Psoas muscle (tissue), 8 donors: ENCODE results near the gene RMDN2. TPM values are rescaled to one million over a fixed set of nuclear protein-coding genes. Genes with fewer than 3 reads are reported as not detected.

ENCODE experiments used
- ATAC-seq, 4 donors: fragments of 200-7000 bp; cut with Tn5 transposase; one replicate each; pipeline ENCODE4 v1.9.1; 2020; ENCODE audit warnings: moderate library complexity in 3 of 4, mild to moderate bottlenecking in 2 of 4
- DNase-seq, 2 donors: peaks; one replicate each; pipeline ENCODE4 v3.0.0-alpha.2; 2020
- H3K27ac ChIP-seq: fragments of 200-600 bp; one replicate; pipeline ENCODE4 v1.8.0; 2022
- H3K27me3 ChIP-seq, 3 donors: fragments of 200-600 bp in 1 of 3; one replicate each; pipeline versions ENCODE4 v1.6.1 to v1.8.0; 2013 to 2022; ENCODE audit warnings: low read length in 2 of 3, mild to moderate bottlenecking in 2 of 3, moderate library complexity in 1 of 3; ENCODE audit not compliant: insufficient read depth in 3 of 3
- H3K36me3 ChIP-seq, 2 donors: fragments of 200-600 bp in 1 of 2; one replicate each; pipeline versions ENCODE4 v1.6.1 to v1.8.0; 2013 to 2022; ENCODE audit warnings: low read depth in 1 of 2, mild to moderate bottlenecking in 1 of 2, moderate library complexity in 1 of 2; ENCODE audit not compliant: insufficient read depth in 1 of 2
- H3K4me1 ChIP-seq: fragments of 200-600 bp; one replicate; pipeline ENCODE4 v1.8.0; 2022
- H3K4me3 ChIP-seq: fragments of 200-600 bp; one replicate; pipeline ENCODE4 v1.8.0; 2022; ENCODE audit warnings: mild to moderate bottlenecking
- H3K9me3 ChIP-seq: fragments of 200-600 bp; one replicate; pipeline ENCODE4 v1.8.0; 2022
- CTCF ChIP-seq: fragments of 200-600 bp; IDR thresholded peaks from one replicate; pipeline ENCODE4 v1.8.0; 2022; ENCODE audit warnings: antibody characterized with exemption
- whole genome bisulfite sequencing, 3 donors: extraction: QIAGEN DNeasy Blood & Tissue Kit; methylation state at CpG; one replicate each; pipeline versions ENCODE4 v1.1.6 to v1.1.7; 2013; 5-methylcytosine and 5-hydroxymethylcytosine counted together
- intact Hi-C, 2 donors: fragments of 100-400 bp; cut with DNase I; formaldehyde crosslinking; loops; one replicate each; pipeline versions ENCODE4 v1.11.0 to v1.14.2; 2022
- polyA plus RNA-seq, 3 donors: library from polyadenylated mRNA; stranded (reverse); fragments of 200-250 nt; gene quantifications; one replicate each; pipeline ENCODE4 v1.2.3, GENCODE V29; 2013
- total RNA-seq, 4 donors: library from RNA; stranded (reverse); fragmentation: NEBNext Ultra II Directional in 2 of 4; extraction: Animal tissue kit (Norgen Biotek cat#: 25700) in 2 of 4; gene quantifications; one replicate each; pipeline versions ENCODE4 v1.2.1 to v1.2.4, GENCODE V29; 2021 to 2023
- donor health status: healthy with polysubstance abuse.
- donor health status: DM: no; HTN: no; CAD: no; lungs with moderate emphysema.
- donor health status: Bipolar disorder and iron deficiency.
- donor health status: healthy.
- donor health status: DM: yes; HTN: yes; CAD: no.
- donor health status: DM: no; HTN: no; CAD: no.
- donor health status: DM: no; HTN: no; CAD: no.
- donor health status: DM: yes; HTN: yes; CAD: no.

Gene RMDN2
- total and polyA plus RNA-seq, 7 donors = 2.1 to 5.5 (median 3.5) TPM

- no peaks in the 10 kb centered on the region for H3K4me1 ChIP-seq
- no peaks in the 10 kb centered on the region for H3K27me3 ChIP-seq
- no peak overlapping the region for H3K4me3 ChIP-seq
- no peaks in the 10 kb centered on the region for H3K9me3 ChIP-seq
- no peak for TF ChIP-seq CTCF
- no peak for ATAC-seq
- intact Hi-C loops = no loop called here
- no peak overlapping the region for H3K27ac ChIP-seq
- H3K36me3 ChIP-seq = no peaks in the 10 kb centered on the region
- DNase-seq = no peak
Observed at GRCh38 chr2:37969731-37970130, 44.6 kb downstream of the RMDN2 start.

- no peaks in the 10 kb centered on the region for H3K36me3 ChIP-seq
- DNase-seq (no peak), ATAC-seq (no peak)
- no peaks in the 10 kb centered on the region for H3K27me3 ChIP-seq
- H3K27ac ChIP-seq = no peak overlapping the region
- H3K4me3 ChIP-seq = no peak overlapping the region
- intact Hi-C loops = no loop called here
- no peaks in the 10 kb centered on the region for H3K4me1 ChIP-seq
- TF ChIP-seq CTCF = no peak
- H3K9me3 ChIP-seq = no peaks in the 10 kb centered on the region
- WGBS, 3 donors = 93 to 96% (median 95%) methylated on average over 1 of the region's 1 CpG
Observed at GRCh38 chr2:37971971-37972370, 46.9 kb downstream of the RMDN2 start.

- no peak for TF ChIP-seq CTCF
- Histone ChIP-seq H3K27ac (no peak overlapping the region), H3K4me1 (no peaks in the 10 kb centered on the region), H3K27me3 (no peaks in the 10 kb centered on the region), H3K9me3 (no peaks in the 10 kb centered on the region), H3K36me3 (no peaks in the 10 kb centered on the region), H3K4me3 (no peak overlapping the region)
- DNase-seq (no peak), ATAC-seq (no peak)
- WGBS, 3 donors = 87 to 90% (median 88%) methylated on average over 15 of the region's 15 CpGs
- intact Hi-C loops = no loop called here
Observed at GRCh38 chr2:37973615-37974353, 48.7 kb downstream of the RMDN2 start.

DNA sequence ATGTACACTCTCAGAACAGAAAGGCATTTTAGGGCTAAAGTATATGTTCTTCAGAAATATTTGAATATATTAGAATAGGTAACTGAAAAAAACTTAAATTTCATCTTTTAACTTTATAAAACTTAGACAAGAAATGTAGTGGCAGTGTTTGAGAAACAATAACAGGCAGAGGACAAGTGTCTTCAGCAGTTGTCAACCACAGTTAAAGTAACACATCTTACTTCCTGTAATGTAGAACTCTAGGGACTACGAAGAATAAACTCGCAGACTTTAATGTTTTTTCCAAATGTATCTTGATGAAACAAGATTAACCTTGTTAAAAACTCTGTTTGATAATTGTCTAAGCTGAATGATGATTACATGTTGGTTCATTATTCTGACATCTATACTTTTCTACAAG lies 50.7 kb downstream of the RMDN2 start:
- no peak overlapping the region for H3K4me3 ChIP-seq
- DNase-seq = no peak
- intact Hi-C loops = no loop called here
- no peak for TF ChIP-seq CTCF
- no peak overlapping the region for H3K27ac ChIP-seq
- 65 to 79% (median 70%) methylated on average over 2 of the region's 2 CpGs for WGBS, 3 donors
- no peaks in the 10 kb centered on the region for H3K27me3 ChIP-seq
- no peaks in the 10 kb centered on the region for H3K36me3 ChIP-seq
- no peaks in the 10 kb centered on the region for H3K4me1 ChIP-seq
- no peaks in the 10 kb centered on the region for H3K9me3 ChIP-seq
- ATAC-seq = no peak

DNA sequence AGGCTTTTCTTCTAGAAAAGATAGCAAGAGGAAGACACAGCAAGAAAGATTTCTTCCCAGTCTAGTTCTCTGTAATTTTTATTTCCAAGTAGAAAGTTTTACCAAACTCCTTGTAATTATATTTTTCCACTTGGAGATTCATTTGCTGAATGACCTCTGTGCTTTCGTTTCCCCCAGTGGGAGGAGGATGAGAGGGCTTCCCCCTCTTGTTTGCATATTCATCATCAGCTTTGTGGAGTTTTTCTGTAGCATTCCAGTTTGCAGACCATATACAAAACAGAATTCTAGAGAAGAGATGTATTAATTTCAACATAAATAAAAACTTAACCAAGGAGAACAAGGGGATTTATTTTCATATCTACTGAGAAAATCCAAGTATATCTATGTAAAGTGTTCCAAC lies 51.3 kb downstream of the RMDN2 start:
- Histone ChIP-seq H3K4me3 (no peak overlapping the region), H3K27ac (no peak overlapping the region), H3K27me3 (no peaks in the 10 kb centered on the region), H3K4me1 (no peaks in the 10 kb centered on the region), H3K9me3 (no peaks in the 10 kb centered on the region), H3K36me3 (no peaks in the 10 kb centered on the region)
- no peak for ATAC-seq
- intact Hi-C loops = no loop called here
- no peak for TF ChIP-seq CTCF
- DNase-seq = no peak
- WGBS, 3 donors = 70 to 82% (median 79%) methylated on average over 1 of the region's 1 CpG
